HG02943 (cell line): Measurements from ENCODE around the gene MICAL3.

Source experiments
- ATAC-seq: cut with Tn5 transposase; IDR thresholded peaks from one replicate; pipeline ENCODE4 v1.9.1; 2021; ENCODE audit warnings: mild to moderate bottlenecking, low read depth, moderate library complexity; ENCODE audit not compliant: unreplicated experiment

Gene MICAL3

GRCh38 chr22:17955590-17956379 is 68.6 kb downstream of the MICAL3 start:
- no peak for ATAC-seq

GRCh38 chr22:17954860-17955587 is 69.3 kb downstream of the MICAL3 start:
- no peak for ATAC-seq

DNA sequence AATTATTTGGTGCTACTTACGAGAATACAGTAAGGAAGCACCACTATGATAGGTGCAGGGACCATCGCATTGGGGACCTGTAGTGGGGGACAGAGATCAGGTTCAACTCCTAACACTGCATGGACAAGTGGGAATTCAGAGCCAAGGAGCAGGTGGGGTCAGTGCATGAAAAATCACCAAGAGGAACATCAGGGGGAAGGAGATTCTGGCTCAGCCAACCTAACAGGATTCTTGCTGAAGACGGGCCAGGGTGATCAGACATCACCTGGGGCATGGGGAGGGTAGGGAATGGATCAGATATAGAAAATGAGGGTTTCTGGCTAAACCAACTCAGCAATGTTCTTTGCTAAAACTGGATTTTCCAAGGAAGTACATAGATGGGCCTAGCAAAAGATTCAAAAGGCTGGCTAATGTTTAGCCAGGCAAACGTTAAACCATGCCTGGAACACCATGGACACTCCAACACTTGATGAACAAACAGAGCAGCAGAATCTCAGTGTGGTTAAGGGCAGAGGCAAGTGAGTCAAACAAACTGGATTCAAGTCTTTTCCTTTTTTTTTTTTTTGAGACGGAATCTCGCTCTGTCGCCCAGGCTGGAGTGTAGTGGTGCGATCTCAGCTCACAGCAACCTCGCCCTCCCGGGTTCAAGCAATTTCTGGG is 70.0 kb downstream of the MICAL3 start:
- no peak for ATAC-seq

DNA sequence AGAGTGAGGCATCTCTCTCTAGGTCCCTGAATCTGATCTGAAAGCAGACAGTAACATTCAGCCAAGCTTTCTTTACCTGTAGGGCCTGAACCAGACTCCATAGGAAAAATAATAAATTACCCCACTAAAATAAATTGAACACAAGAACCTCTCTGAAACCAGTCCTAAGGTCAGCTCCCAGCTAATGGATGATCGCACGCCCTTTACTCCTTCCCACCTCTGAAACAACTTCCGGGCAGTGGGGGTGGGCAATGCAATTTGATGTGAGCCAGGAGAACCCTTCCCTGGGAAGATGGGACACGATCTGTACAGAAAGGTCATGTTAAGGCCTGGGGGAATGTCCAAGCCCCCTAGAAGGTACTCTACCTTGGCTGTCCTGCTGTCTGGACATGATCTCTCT is 71.2 kb downstream of the MICAL3 start:
- no peak for ATAC-seq

- no peak for ATAC-seq
Observed at GRCh38 chr22:17952273-17952801, 72.0 kb downstream of the MICAL3 start.

- ATAC-seq: no peak
Observed at GRCh38 chr22:17951315-17951714, 73.0 kb downstream of the MICAL3 start.

DNA sequence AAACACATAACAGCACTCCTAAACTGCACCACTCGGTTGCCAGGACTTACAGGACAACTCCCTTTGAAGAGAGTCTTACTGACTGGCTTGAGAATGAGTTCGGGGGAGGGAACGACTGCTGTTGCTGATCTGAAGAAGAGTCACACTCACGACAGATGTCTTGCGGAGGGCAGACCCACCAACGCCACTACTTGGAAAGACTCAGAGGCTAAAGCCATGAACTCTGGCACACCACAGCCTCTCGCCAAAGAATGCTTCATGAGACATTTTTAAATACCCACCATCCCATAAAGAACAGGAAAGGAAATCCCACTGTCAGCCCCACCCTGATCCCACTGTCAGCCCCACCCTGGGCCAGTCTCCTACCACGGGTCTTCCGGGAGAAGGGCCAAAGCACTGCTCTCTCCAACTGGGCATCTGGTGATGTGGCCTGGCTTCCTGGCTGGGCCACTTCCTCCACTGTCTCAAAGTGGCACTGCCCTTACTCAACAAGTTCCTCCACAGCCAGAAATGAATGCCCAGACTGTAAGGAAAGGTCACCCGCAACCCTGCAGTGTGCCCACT is 73.6 kb downstream of the MICAL3 start:
- ATAC-seq: no peak

- no peak for ATAC-seq
Observed at GRCh38 chr22:17949642-17950473, 74.5 kb downstream of the MICAL3 start.

GRCh38 chr22:17948101-17948500 is 76.3 kb downstream of the MICAL3 start:
- ATAC-seq: no peak

DNA sequence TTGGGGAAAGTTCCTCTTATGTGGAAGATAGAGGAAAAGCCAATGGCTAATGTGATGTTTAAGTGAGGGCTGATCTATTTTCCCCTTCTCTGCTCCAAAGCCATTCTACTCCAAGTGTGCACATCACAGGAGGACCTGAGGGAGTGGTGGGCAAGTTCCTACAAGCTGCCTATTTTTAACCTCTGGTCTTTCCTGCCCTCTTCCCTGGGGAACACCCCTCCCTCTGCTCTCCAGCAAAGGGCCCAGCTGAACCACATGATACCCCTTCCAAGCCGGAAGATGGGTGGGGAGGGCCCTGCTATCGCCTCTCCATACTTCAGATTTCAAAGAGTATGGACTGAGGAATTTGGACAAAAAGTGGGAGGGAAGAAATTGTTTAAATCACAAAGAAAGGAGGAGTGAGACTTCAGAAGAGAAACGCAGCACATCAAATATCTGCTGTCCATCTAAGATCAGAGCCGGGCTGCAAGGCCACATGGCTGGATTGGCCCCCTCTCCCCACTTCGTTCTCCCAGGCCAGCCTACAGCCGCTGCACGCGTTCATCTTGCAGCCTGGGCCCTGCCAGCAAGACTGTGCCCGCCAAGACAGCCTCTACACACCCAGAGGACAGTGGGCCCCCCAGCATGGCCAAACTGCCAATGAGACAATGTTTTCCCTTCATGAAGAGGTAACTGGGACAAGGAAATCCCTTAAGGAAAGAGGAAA is 77.5 kb downstream of the MICAL3 start:
- no peak for ATAC-seq

- ATAC-seq: no peak
Observed at GRCh38 chr22:17945888-17946648, 78.3 kb downstream of the MICAL3 start.

DNA sequence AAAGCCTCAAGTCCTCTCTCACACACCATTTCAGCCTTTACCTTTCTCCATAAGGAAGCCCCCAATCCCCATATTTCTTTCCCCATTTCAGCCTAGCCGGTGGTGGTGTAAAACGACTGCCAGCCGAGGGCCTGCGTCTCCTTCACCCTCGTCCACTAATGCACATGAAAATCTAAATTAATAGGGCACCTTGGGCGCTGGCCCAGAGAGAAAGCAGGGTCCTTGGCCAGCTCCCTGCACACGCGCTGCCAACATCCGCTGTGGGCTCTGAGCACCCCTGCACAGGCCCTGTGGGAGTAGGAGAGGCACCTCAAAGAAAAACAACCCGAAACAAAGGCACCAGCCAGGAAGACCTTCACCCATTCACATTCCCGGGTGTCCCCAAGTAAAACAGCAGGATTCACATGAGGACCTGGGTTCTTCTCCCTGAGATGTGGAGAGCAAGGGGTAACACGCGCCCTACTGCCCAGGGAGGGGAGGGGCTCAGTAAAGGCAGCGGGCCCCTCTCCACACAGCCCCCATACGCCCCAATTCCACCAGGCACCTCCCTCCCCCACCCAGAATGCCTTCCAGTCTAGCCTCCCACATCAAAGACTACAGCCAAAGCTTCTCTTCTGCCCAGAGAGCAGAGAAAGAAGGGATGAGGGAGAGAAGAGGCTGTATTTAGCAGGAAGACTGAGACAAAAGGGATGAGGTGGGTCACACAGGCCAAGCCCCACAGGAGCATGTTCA is 79.0 kb downstream of the MICAL3 start:
- ATAC-seq: no peak

GRCh38 chr22:17944256-17944655 is 80.1 kb downstream of the MICAL3 start:
- no peak for ATAC-seq

GRCh38 chr22:17943533-17944249 is 80.7 kb downstream of the MICAL3 start:
- no peak for ATAC-seq

GRCh38 chr22:17942721-17943120 is 81.6 kb downstream of the MICAL3 start:
- ATAC-seq: no peak

- ATAC-seq: no peak
Observed at GRCh38 chr22:17941471-17942406, 82.6 kb downstream of the MICAL3 start.
